Measurements from ENCODE around the gene UROS. TPM values are rescaled to one million over a fixed set of nuclear protein-coding genes. Genes with fewer than 3 reads are reported as not detected.

UROS gene
- total RNA-seq, 2 donors from 2014 or later: 19.9 to 30.2 TPM

- Histone ChIP-seq H3K27ac (no peak overlapping the region), H3K9me3 (no peaks in the 10 kb centered on the region), H3K36me3 (peaks cover 14% of the 10 kb centered on the region), H3K9ac (ENCODE audit: low read depth in 2 of 2, low read length in 2 of 2) (no peak overlapping the region), H3K4me1 (no peaks in the 10 kb centered on the region), H3K4me3 (no peak overlapping the region), H3K27me3 (no peaks in the 10 kb centered on the region)
- no peak for TF ChIP-seq CTCF (IDR thresholded peaks at IDR 0.05)
- DNase-seq: no peak
- intact Hi-C loops (cut with DNase I): no loop called here
Measured at GRCh38 chr10:125843603-125844329, 20.7 kb upstream of the UROS start.

DNA sequence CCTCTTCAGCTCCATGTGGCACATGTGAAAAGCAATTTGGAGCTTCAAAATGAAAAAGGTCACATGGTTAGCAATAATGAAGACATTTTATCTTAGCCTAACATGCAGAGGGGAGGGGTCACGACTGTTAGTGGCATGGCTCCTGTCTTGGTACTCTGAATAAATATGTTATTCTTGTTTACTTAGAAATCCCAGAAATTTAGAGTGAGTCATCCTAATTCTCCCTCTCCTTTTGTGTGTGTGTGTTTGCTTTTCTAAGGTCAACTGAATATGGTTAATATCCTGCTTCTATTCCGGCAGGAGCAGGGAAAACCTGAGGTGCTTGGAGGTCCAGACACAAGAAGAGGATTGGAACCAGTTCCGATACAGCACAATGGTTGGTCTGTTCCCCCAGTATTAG is 17.9 kb upstream of the UROS start:
- Histone ChIP-seq H3K27me3 (no peaks in the 10 kb centered on the region), H3K9ac (ENCODE audit: low read depth in 2 of 2, low read length in 2 of 2) (no peak overlapping the region), H3K9me3 (no peaks in the 10 kb centered on the region), H3K4me1 (no peaks in the 10 kb centered on the region), H3K4me3 (no peak overlapping the region), H3K36me3 (peaks cover 22% of the 10 kb centered on the region), H3K27ac (no peak overlapping the region)
- TF ChIP-seq CTCF (IDR thresholded peaks at IDR 0.05): no peak
- DNase-seq: no peak
- intact Hi-C loops (cut with DNase I): no loop called here

DNA sequence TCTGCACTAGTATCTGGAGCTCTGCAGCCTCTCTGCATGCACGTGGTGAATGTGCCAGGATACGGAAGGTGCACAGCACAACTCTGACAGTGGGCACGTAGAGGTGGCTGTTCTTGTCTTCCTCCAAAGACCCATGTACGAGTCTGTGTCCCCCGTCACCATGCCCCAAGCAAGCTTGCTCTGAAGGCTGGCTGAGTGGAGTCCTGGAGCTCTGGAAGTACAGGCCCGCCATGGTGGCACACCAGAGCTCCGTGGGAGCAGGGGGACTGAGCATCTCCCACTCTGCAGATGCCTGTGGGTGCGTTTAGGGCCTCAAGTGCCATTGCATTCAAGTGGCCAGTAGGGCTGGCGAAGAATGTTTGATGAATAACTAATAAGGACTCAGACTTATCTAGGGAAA is 17.3 kb upstream of the UROS start:
- Histone ChIP-seq H3K36me3 (peaks cover 27% of the 10 kb centered on the region), H3K9me3 (no peaks in the 10 kb centered on the region), H3K4me3 (no peak overlapping the region), H3K27ac (no peak overlapping the region), H3K4me1 (no peaks in the 10 kb centered on the region), H3K27me3 (no peaks in the 10 kb centered on the region), H3K9ac (ENCODE audit: low read depth in 2 of 2, low read length in 2 of 2) (no peak overlapping the region)
- no peak for TF ChIP-seq CTCF (IDR thresholded peaks at IDR 0.05)
- intact Hi-C loops (cut with DNase I): no loop called here
- no peak for DNase-seq

DNA sequence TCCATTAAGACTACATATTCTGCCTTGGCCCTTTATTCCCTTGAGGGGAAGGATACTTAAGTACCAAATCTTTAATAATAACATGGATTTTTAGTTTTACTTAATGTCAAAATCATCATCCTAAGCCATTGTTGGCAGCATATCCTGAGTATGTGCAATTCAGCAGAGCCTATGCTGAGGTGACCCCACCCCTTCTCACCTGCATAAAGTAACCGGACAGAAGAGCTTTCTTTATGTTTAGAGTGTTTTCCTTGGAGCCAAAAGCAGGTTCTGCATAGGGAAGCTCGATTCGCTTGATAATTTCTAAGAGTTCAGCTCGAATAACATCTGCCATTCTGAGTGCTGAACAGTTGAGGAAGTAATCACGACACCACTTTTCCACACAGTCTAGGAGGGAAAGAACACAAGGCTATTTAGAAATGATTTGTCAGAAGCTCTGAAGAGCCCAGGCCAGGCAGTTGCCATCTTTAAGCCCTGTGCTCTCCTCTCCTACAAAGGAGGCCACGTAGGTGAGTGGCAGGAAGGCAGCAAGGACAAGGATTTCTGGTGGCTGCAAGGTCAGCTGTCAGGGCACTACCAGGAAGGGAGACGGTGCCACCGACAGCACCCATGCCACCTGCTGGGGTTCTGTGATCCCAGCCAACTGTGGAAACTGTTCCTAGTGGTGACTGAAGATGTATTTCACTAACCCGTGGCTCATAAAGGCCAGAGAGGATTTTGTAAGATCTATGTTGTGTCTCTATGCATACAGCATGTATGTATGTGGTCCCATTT is 15.9 kb upstream of the UROS start:
- intact Hi-C loops (cut with DNase I): no loop called here
- H3K9me3 ChIP-seq: no peaks in the 10 kb centered on the region

DNA sequence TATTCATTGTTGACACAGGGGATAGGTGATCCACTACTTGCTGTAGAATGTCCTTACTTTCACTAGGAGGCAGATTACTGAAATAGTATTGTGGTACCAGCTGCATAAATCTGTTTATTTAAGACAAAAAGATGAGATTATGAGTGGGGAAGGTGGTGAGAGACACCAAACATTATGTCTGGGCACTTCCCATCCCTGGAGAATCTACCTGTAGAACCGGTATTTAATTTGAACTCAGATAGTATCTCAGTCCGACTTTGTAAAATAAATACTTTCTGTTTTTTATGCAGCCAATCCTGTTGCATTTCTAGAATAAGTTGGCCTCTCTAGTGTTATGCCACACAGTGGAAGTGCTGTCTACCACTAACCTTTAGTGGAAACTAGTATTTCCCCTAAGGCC is 13.7 kb upstream of the UROS start:
- Histone ChIP-seq H3K36me3 (peaks cover 27% of the 10 kb centered on the region), H3K27me3 (no peaks in the 10 kb centered on the region), H3K4me3 (no peak overlapping the region), H3K9ac (ENCODE audit: low read depth in 2 of 2, low read length in 2 of 2) (no peak overlapping the region), H3K9me3 (no peaks in the 10 kb centered on the region), H3K27ac (no peak overlapping the region), H3K4me1 (no peaks in the 10 kb centered on the region)
- no peak for DNase-seq
- intact Hi-C loops (cut with DNase I): no loop called here
- TF ChIP-seq CTCF (IDR thresholded peaks at IDR 0.05): no peak

More for the DNA sequence above, 15.9 kb upstream of the UROS start:
- no peak for DNase-seq
- H3K27me3 ChIP-seq: no peaks in the 10 kb centered on the region
- no peaks in the 10 kb centered on the region for H3K4me1 ChIP-seq
- no peak overlapping the region for H3K4me3 ChIP-seq
- no peak for TF ChIP-seq CTCF (IDR thresholded peaks at IDR 0.05)
- no peak overlapping the region for H3K27ac ChIP-seq
- peaks cover 27% of the 10 kb centered on the region for H3K36me3 ChIP-seq
- no peak overlapping the region for H3K9ac ChIP-seq (ENCODE audit: low read depth in 2 of 2, low read length in 2 of 2)

All from colonic mucosa (tissue), 4 donors.